Mesendoderm (in vitro differentiated cells): Measurements from ENCODE around the gene TMEM63B.
A peak's percentile ranks its signal among the peaks of the same experiment; 100 is the strongest.

Source experiments
- DNase-seq: peaks from one replicate; pipeline ENCODE4 v3.0.0; 2013
- H2AK5ac ChIP-seq: 2 replicates; pipeline ENCODE4 v1.6.1; 2013; ENCODE audit warnings: low read length, inconsistent platforms
- H2BK120ac ChIP-seq: 2 replicates; pipeline ENCODE4 v1.6.1; 2013; ENCODE audit warnings: low read depth, mild to moderate bottlenecking, low read length, moderate library complexity, mixed read lengths
- H2BK15ac ChIP-seq: replicated peaks from 2 replicates; pipeline ENCODE4 v1.6.1; 2013; ENCODE audit warnings: low read depth, mild to moderate bottlenecking, moderate library complexity
- H2BK5ac ChIP-seq: 2 replicates; pipeline ENCODE4 v1.6.1; 2013; ENCODE audit warnings: low read length, inconsistent platforms
- H3K18ac ChIP-seq: 2 replicates; pipeline ENCODE4 v1.6.1; 2013; ENCODE audit warnings: mild to moderate bottlenecking, low read length, mixed read lengths
- H3K23ac ChIP-seq: one replicate; pipeline ENCODE4 v1.6.1; 2013; ENCODE audit warnings: low read length
- H3K27ac ChIP-seq: 2 replicates; pipeline ENCODE4 v1.5.1; 2013; ENCODE audit warnings: low read depth, mild to moderate bottlenecking, inconsistent platforms, low read length, moderate library complexity
- H3K27me3 ChIP-seq: 2 replicates; pipeline ENCODE4 v1.6.1; 2013; ENCODE audit warnings: low read length, control low read depth, mild to moderate bottlenecking, inconsistent platforms; ENCODE audit not compliant: insufficient read depth, poor library complexity
- H3K36me3 ChIP-seq: 2 replicates; pipeline ENCODE4 v1.6.1; 2013; ENCODE audit warnings: low read length, inconsistent platforms; ENCODE audit not compliant: control insufficient read depth, insufficient read depth
- H3K4ac ChIP-seq: one replicate; pipeline ENCODE4 v1.6.1; 2013; ENCODE audit warnings: low read depth, mild to moderate bottlenecking, low read length, moderate library complexity
- H3K4me1 ChIP-seq: 2 replicates; pipeline ENCODE4 v1.6.1; 2013; ENCODE audit warnings: low read depth, low read length, inconsistent platforms; ENCODE audit not compliant: control insufficient read depth
- H3K4me2 ChIP-seq: 2 replicates; pipeline ENCODE4 v1.6.1; 2013; ENCODE audit warnings: low read length
- H3K4me3 ChIP-seq: 2 replicates; pipeline ENCODE4 v1.5.1; 2013; ENCODE audit warnings: mild to moderate bottlenecking, low read length
- H3K56ac ChIP-seq: one replicate; pipeline ENCODE4 v1.6.1; 2013; ENCODE audit warnings: low read length
- H3K79me1 ChIP-seq: 2 replicates; pipeline ENCODE4 v1.6.1; 2013; ENCODE audit warnings: low read length, inconsistent platforms
- H3K79me2 ChIP-seq: 2 replicates; pipeline ENCODE4 v1.6.1; 2013; ENCODE audit warnings: mild to moderate bottlenecking, low read length; ENCODE audit not compliant: control insufficient read depth, insufficient read depth
- H3K9ac ChIP-seq: 2 replicates; pipeline ENCODE4 v1.6.1; 2013; ENCODE audit warnings: low read length, inconsistent platforms
- H4K5ac ChIP-seq: one replicate; pipeline ENCODE4 v1.6.1; 2013; ENCODE audit warnings: low read length
- H4K8ac ChIP-seq: one replicate; pipeline ENCODE4 v1.6.1; 2013; ENCODE audit warnings: low read depth, mild to moderate bottlenecking, control low read depth, low read length, moderate library complexity
- WGBS: extraction: QIAGEN DNeasy Blood & Tissue Kit; methylation state at CpG from one replicate; pipeline ENCODE4 v1.1.7; 2013; ENCODE audit warnings: low lambda C conversion rate, missing lambda C conversion rate; ENCODE audit not compliant: insufficient coverage; ENCODE audit errors: extremely low coverage; 5-methylcytosine and 5-hydroxymethylcytosine counted together

TMEM63B gene

DNA sequence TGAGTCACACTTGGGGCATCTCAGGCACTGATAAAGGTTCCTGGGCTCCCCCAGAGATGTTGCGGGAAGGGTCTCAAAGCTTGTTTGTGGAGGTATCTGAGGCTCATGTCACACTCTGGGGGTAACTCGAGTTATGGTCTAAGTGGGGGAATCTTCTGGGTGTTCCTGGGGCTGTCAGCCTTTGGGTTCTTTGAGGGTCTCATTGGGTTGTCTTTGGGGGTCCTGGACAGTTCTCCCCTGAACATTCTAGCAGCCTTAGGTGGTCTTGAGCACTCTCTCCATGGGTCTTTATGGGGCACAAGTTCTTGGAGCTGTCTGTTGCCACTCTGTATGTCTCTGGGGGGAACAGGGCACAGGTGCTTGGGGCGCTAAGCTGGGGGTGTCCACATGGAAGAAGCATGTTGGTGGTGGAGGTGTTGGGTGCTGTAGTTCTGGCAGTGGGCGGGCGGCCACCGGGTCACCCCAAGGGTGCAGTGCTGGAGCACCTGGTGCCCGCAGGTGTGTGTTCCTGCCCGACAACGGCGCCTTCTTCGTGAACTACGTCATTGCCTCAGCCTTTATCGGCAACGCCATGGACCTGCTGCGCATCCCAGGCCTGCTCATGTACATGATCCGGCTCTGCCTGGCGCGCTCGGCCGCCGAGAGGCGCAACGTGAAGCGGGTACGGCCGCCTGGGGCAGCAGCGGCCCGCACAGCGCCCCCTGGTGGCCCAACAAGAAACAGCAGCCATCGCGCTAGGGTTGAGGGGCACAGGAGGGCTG is 24.2 kb downstream of the TMEM63B start:
- Histone ChIP-seq H3K4me3 (no peak overlapping the region), H3K4me2 (no peak overlapping the region), H3K18ac (no peak overlapping the region), H3K79me2 (no peaks in the 10 kb centered on the region), H3K27me3 (no peaks in the 10 kb centered on the region), H3K4ac (no peak overlapping the region), H3K56ac (no peak overlapping the region), H3K27ac (no peak overlapping the region), H3K4me1 (no peaks in the 10 kb centered on the region), H4K5ac (no peak overlapping the region), H2BK120ac (no peak overlapping the region), H3K79me1 (no peaks in the 10 kb centered on the region), H3K36me3 (no peaks in the 10 kb centered on the region), H3K9ac (no peak overlapping the region), H3K23ac (no peak overlapping the region), H2AK5ac (no peak overlapping the region), H2BK15ac (no peak overlapping the region), H2BK5ac (no peak overlapping the region), H4K8ac (no peak overlapping the region)
- WGBS: no CpG with 5 or more reads among the region's 31 CpGs
- peak; percentile 74 for DNase-seq

DNA sequence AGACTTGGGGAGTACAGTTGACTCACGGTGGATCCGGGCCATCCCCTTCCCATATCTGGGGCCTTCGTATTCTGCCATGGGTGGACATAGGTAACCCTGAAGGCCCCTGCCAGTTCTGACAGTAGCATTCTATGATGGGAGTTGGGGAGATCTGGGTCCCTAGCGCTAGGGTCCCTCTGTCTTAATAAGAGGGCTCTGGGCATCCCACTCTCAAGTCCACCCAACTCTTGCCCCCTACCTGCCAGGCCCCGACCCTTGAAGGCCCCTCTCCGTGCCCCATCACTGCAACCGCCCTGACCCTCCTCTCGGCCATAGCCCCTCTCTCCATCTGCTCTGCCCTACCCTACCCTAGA is 24.7 kb downstream of the TMEM63B start:
- Histone ChIP-seq H4K8ac (no peak overlapping the region), H3K79me1 (no peaks in the 10 kb centered on the region), H3K56ac (no peak overlapping the region), H3K18ac (no peak overlapping the region), H3K79me2 (no peaks in the 10 kb centered on the region), H3K23ac (no peak overlapping the region), H3K4me1 (no peaks in the 10 kb centered on the region), H3K4me3 (no peak overlapping the region), H3K4ac (no peak overlapping the region), H3K27ac (no peak overlapping the region), H2BK5ac (no peak overlapping the region), H2BK120ac (no peak overlapping the region), H3K27me3 (no peaks in the 10 kb centered on the region), H2AK5ac (no peak overlapping the region), H3K36me3 (no peaks in the 10 kb centered on the region), H3K4me2 (no peak overlapping the region), H4K5ac (no peak overlapping the region), H2BK15ac (no peak overlapping the region), H3K9ac (no peak overlapping the region)
- no CpG with 5 or more reads among the region's 8 CpGs for WGBS
- DNase-seq: no peak

DNA sequence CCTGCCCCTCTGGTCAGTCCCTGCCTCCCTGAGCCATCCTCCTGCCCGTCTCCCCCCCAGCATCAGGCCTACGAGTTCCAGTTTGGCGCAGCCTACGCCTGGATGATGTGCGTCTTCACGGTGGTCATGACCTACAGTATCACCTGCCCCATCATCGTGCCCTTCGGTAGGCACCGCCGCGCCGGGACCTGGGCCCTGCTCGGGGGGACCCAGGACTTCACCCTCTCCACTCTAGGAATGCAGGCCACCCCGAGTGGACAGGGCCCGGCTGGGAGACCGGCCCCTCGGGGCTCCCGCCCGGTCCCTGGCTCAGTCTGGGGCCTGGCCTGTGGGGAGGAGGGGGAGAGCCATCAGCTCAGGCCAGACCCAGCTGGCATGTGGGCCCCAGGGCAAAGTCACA is 25.2 kb downstream of the TMEM63B start:
- H3K36me3 ChIP-seq: no peaks in the 10 kb centered on the region
- no CpG with 5 or more reads among the region's 19 CpGs for WGBS
- H2AK5ac ChIP-seq: no peak overlapping the region
- no peaks in the 10 kb centered on the region for H3K79me2 ChIP-seq
- no peaks in the 10 kb centered on the region for H3K27me3 ChIP-seq
- H3K56ac ChIP-seq: no peak overlapping the region
- DNase-seq: no peak
- no peak overlapping the region for H2BK5ac ChIP-seq
- H4K5ac ChIP-seq: no peak overlapping the region
- no peak overlapping the region for H3K27ac ChIP-seq
- no peak overlapping the region for H3K4me3 ChIP-seq
- H2BK15ac ChIP-seq: no peak overlapping the region
- H3K23ac ChIP-seq: no peak overlapping the region
- H3K4ac ChIP-seq: no peak overlapping the region
- H3K9ac ChIP-seq: no peak overlapping the region
- H3K18ac ChIP-seq: no peak overlapping the region
- no peak overlapping the region for H3K4me2 ChIP-seq
- H4K8ac ChIP-seq: no peak overlapping the region
- no peaks in the 10 kb centered on the region for H3K4me1 ChIP-seq
- H3K79me1 ChIP-seq: no peaks in the 10 kb centered on the region
- no peak overlapping the region for H2BK120ac ChIP-seq

GRCh38 chr6:44154067-44154466 is 26.7 kb downstream of the TMEM63B start:
- H2BK5ac ChIP-seq: no peak overlapping the region
- H3K18ac ChIP-seq: no peak overlapping the region
- no peaks in the 10 kb centered on the region for H3K36me3 ChIP-seq
- H4K5ac ChIP-seq: no peak overlapping the region
- no peak overlapping the region for H3K4me2 ChIP-seq
- no peak overlapping the region for H3K27ac ChIP-seq
- H3K27me3 ChIP-seq: no peaks in the 10 kb centered on the region
- no peak overlapping the region for H2BK15ac ChIP-seq
- no peak overlapping the region for H2BK120ac ChIP-seq
- H3K4me1 ChIP-seq: no peaks in the 10 kb centered on the region
- WGBS: no CpG with 5 or more reads among the region's 12 CpGs
- no peaks in the 10 kb centered on the region for H3K79me2 ChIP-seq
- no peak overlapping the region for H3K56ac ChIP-seq
- no peak overlapping the region for H2AK5ac ChIP-seq
- no peak overlapping the region for H3K4me3 ChIP-seq
- no peaks in the 10 kb centered on the region for H3K79me1 ChIP-seq
- no peak overlapping the region for H3K23ac ChIP-seq
- no peak overlapping the region for H3K9ac ChIP-seq
- H4K8ac ChIP-seq: no peak overlapping the region
- H3K4ac ChIP-seq: no peak overlapping the region
- no peak for DNase-seq

DNA sequence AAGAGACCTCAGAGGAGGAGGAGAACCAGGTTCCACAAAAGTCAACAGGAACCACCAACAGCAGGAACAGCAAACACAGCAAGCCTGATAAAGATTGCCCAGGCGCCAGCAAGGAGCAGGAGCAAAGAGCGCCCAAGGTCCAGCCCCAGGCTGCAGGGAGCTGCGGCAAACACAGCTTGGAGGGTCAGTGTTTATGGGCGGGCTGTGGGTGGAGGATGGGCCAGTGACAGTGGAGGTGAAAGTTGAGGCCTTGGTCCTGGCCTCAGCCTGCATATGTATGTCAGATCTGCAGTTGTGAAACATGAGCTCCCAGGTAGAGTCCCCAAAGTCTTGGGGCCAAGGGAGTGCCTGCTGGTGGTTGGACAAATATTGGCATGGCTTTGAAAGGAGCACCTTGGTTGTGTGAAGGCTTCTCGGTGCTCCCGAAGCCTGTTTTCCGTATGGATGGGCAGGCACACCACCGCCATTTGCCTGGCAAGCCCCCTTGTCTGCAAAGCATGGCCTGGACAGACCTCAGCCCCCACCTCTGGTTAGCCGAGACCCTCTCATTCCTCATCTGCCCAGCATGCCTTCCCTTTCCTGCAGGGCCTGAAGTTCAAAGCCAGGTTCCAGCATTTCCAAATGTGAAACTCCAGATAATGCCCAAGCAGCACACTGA is 29.3 kb downstream of the TMEM63B start:
- Histone ChIP-seq H3K4me3 (no peak overlapping the region), H2BK15ac (no peak overlapping the region), H3K79me1 (no peaks in the 10 kb centered on the region), H3K23ac (no peak overlapping the region), H3K18ac (no peak overlapping the region), H3K4me1 (no peaks in the 10 kb centered on the region), H3K27ac (no peak overlapping the region), H2BK120ac (no peak overlapping the region), H3K4me2 (no peak overlapping the region), H4K8ac (no peak overlapping the region), H3K79me2 (no peaks in the 10 kb centered on the region), H3K27me3 (no peaks in the 10 kb centered on the region), H3K36me3 (no peaks in the 10 kb centered on the region), H2BK5ac (no peak overlapping the region), H4K5ac (no peak overlapping the region), H2AK5ac (no peak overlapping the region), H3K9ac (no peak overlapping the region), H3K56ac (no peak overlapping the region), H3K4ac (no peak overlapping the region)
- no CpG with 5 or more reads among the region's 9 CpGs for whole genome bisulfite sequencing
- no peak for DNase-seq

DNA sequence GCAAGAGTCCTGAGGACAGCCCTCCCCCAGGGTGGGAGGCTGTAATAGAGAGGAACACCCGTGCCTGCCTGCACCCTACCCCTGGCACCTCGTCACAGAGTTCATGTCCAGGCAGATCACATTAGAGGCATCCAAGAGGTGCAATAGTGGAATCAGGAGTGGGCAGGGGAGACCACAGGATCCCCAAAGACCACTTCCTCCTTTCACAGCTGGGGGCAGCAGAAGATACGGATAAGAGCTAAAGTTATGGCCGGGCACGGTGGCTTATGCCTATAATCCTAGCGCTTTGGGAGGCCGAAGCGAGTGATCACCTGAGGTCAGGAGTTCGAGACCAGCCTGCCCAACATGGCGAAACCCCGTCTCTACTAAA is 29.8 kb downstream of the TMEM63B start:
- Histone ChIP-seq H2BK5ac (no peak overlapping the region), H3K27ac (no peak overlapping the region), H2AK5ac (no peak overlapping the region), H3K4me2 (no peak overlapping the region), H3K36me3 (no peaks in the 10 kb centered on the region), H3K23ac (no peak overlapping the region), H3K9ac (no peak overlapping the region), H3K4me3 (no peak overlapping the region), H3K79me1 (no peaks in the 10 kb centered on the region), H3K18ac (no peak overlapping the region), H3K27me3 (no peaks in the 10 kb centered on the region), H3K4ac (no peak overlapping the region), H4K5ac (no peak overlapping the region), H3K56ac (no peak overlapping the region), H3K4me1 (no peaks in the 10 kb centered on the region), H3K79me2 (no peaks in the 10 kb centered on the region), H4K8ac (no peak overlapping the region), H2BK120ac (no peak overlapping the region), H2BK15ac (no peak overlapping the region)
- no CpG with 5 or more reads among the region's 11 CpGs for WGBS
- DNase-seq: no peak
